RWPE1 (cell line): Measurements from ENCODE around the gene CLCNKB.

Experiments used
- CTCF ChIA-PET: fragments of 350-600 bp; sonication (Branson Sonifier 250); formaldehyde crosslinking; extraction: SDS; loops from one replicate; lab custom pipeline; 2021; lab: Yijun Ruan, JAX
- POLR2A ChIA-PET: fragments of 400-600 bp; formaldehyde crosslinking; extraction: SDS; loops from one replicate; lab custom pipeline; 2020; ENCODE audit warnings: antibody characterized with exemption; ENCODE audit not compliant: low non-redundant PET; lab: Yijun Ruan, JAX
- DNase-seq: peaks from one replicate; pipeline ENCODE4 v3.0.0; 2012; ENCODE audit warnings: low spot score
- H3K27ac ChIP-seq: fragments of 450-650 bp; 2 replicates; pipeline ENCODE4 v1.5.1; 2017
- CTCF ChIP-seq: fragments of 450-650 bp; conservative IDR thresholded peaks from 2 replicates; pipeline ENCODE4 v1.5.1; 2017; ENCODE audit warnings: low read depth, mild to moderate bottlenecking

The CLCNKB gene

GRCh38 chr1:16071614-16072013 lies 28.0 kb downstream of the CLCNKB start:
- no peak overlapping the region for H3K27ac ChIP-seq
- TF ChIP-seq CTCF: no peak
- ChIA-PET CTCF (interaction anchor here (0.8 to 1.9 kb wide), 2 partner anchors 77 to 173 kb away, joined by 3 to 9 read pairs; no protein-coding TSS in a partner anchor), POLR2A (no interaction called here)
- DNase-seq: no peak

GRCh38 chr1:16072095-16072494 lies 28.5 kb downstream of the CLCNKB start:
- no peak for TF ChIP-seq CTCF
- POLR2A ChIA-PET: no interaction called here
- H3K27ac ChIP-seq: no peak overlapping the region
- CTCF ChIA-PET: interaction anchor here (0.8 to 1.9 kb wide), 2 partner anchors 77 to 172 kb away, joined by 3 to 9 read pairs; no protein-coding TSS in a partner anchor
- DNase-seq: no peak

- POLR2A ChIA-PET: no interaction called here
- DNase-seq: no peak
- no peak overlapping the region for H3K27ac ChIP-seq
- CTCF ChIA-PET: interaction anchor here (0.5 to 1.9 kb wide), 16 partner anchors 9 to 852 kb away, joined by 3 to 9 read pairs (median 3); no protein-coding TSS in a partner anchor
- no peak for TF ChIP-seq CTCF
Measured at GRCh38 chr1:16072616-16073484, 29.3 kb downstream of the CLCNKB start.

GRCh38 chr1:16073490-16074119 lies 30.0 kb downstream of the CLCNKB start, which contains the start of gene FAM131C:
TSS of gene FAM131C (minus strand) at chr1:16073651. CDS start at chr1:16073442, 209 bp downstream.
- peak; percentile 67 for DNase-seq
- ChIA-PET CTCF (interaction anchor here (0.5 to 1.9 kb wide), 11 partner anchors 9 to 282 kb away, joined by 3 to 9 read pairs (median 3); no protein-coding TSS in a partner anchor), POLR2A (no interaction called here)
- TF ChIP-seq CTCF: peak; percentile 92
- H3K27ac ChIP-seq: peak within 1 kb of the TSS; percentile 73; the same call in 1 of the 2 replicates

GRCh38 chr1:16074217-16074616 lies 30.6 kb downstream of the CLCNKB start:
- no peak for DNase-seq
- peak overlapping the region; percentile 73; the same call in 1 of the 2 replicates for H3K27ac ChIP-seq
- POLR2A ChIA-PET: no interaction called here
- TF ChIP-seq CTCF: no peak
- CTCF ChIA-PET: interaction anchor here (0.9 kb wide), 1 partner anchor 113 kb away, joined by 3 read pairs; no protein-coding TSS in a partner anchor

GRCh38 chr1:16075337-16076030 lies 31.9 kb downstream of the CLCNKB start:
- peak overlapping the region; percentile 73 for H3K27ac ChIP-seq
- ChIA-PET POLR2A (interaction anchor here (0.6 kb wide), 1 partner anchor 18 kb away, joined by 4 read pairs; no protein-coding TSS in a partner anchor), CTCF (interaction anchor here (0.6 to 1.0 kb wide), 4 partner anchors 42 to 173 kb away, joined by 3 to 6 read pairs (median 4); partner anchors contain the start of gene SRARP)
- no peak for DNase-seq
- no peak for TF ChIP-seq CTCF
